ENCODE measurements around the gene TBC1D5. TPM values are rescaled to one million over a fixed set of nuclear protein-coding genes. Genes with fewer than 3 reads are reported as not detected.

The TBC1D5 gene
- total RNA-seq, 1 experiment from 2014 or later, result 26.1 TPM

DNA sequence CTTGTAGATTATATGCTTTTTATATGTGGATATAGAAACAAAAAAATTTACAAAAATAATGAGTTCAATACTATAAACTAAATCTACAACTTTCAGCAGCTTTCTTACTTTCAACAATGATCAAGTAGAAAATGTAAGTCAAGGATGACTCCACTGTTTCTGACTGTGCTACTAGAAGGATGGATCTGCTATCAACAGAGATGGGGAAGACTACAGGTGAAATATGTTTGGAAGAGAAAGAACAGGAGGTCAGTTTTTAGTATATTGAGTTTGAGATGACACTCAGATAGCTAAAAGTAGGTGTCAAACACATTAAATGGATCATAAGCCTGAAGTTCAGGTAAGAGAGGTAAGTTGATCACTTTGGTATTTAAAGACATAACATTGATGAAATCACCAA lies 107.5 kb downstream of the TBC1D5 start:
- no peak overlapping the region for H3K4me3 Mint-ChIP-seq
- DNase-seq (ENCODE audit: low spot score) (no peak), ATAC-seq (no peak)
- CTCF ChIA-PET, result no interaction called here
- POLR2A ChIA-PET, result no interaction called here
- H3K36me3 Mint-ChIP-seq, result no peaks in the 10 kb centered on the region
- no peak for TF ChIP-seq CTCF (IDR thresholded peaks at IDR 0.05)
- no peak overlapping the region for H3K27ac Mint-ChIP-seq
- H3K4me1 Mint-ChIP-seq, result peaks cover 9% of the 10 kb centered on the region; the same call in 1 of the 2 replicates
- H3K9me3 Mint-ChIP-seq, result peaks cover 10% of the 10 kb centered on the region
- no peaks in the 10 kb centered on the region for H3K27me3 Mint-ChIP-seq (ENCODE audit: low read depth)

GRCh38 chr3:17634201-17634600 lies 108.2 kb downstream of the TBC1D5 start:
- H3K36me3 Mint-ChIP-seq, result no peaks in the 10 kb centered on the region
- no peak overlapping the region for H3K4me3 Mint-ChIP-seq
- H3K4me1 Mint-ChIP-seq, result peaks cover 5% of the 10 kb centered on the region; the same call in 1 of the 2 replicates
- ATAC-seq (no peak), DNase-seq (ENCODE audit: low spot score) (no peak)
- ChIA-PET POLR2A (no interaction called here), CTCF (no interaction called here)
- no peaks in the 10 kb centered on the region for H3K27me3 Mint-ChIP-seq (ENCODE audit: low read depth)
- no peak overlapping the region for H3K27ac Mint-ChIP-seq
- H3K9me3 Mint-ChIP-seq, result peaks cover 10% of the 10 kb centered on the region
- TF ChIP-seq NR3C1 (CRISPR knock-in tag; conservative IDR thresholded peaks at IDR 0.05; ENCODE audit: low read depth) (no peak), ZNF281 (CRISPR knock-in tag; IDR thresholded peaks at IDR 0.05) (no peak), ZNF423 (CRISPR knock-in tag; IDR thresholded peaks at IDR 0.05) (no peak), IRF2 (CRISPR knock-in tag; IDR thresholded peaks at IDR 0.05; ENCODE audit: borderline replicate concordance, low read depth) (no peak), HMGA2 (CRISPR knock-in tag; IDR thresholded peaks at IDR 0.05) (no peak), ZNF317 (CRISPR knock-in tag; IDR thresholded peaks at IDR 0.05; ENCODE audit: borderline replicate concordance, low read depth) (no peak), ZNF396 (CRISPR knock-in tag; IDR thresholded peaks at IDR 0.05; ENCODE audit: borderline replicate concordance) (no peak), NFE2L1 (CRISPR knock-in tag; IDR thresholded peaks at IDR 0.05) (no peak), CREM (CRISPR knock-in tag; IDR thresholded peaks at IDR 0.05) (no peak), HMGXB4 (CRISPR knock-in tag; IDR thresholded peaks at IDR 0.05) (no peak), JAZF1 (CRISPR knock-in tag; IDR thresholded peaks at IDR 0.05) (no peak), ZMAT4 (CRISPR knock-in tag; IDR thresholded peaks at IDR 0.05) (no peak), NFATC4 (CRISPR knock-in tag; IDR thresholded peaks at IDR 0.05) (no peak)
- TF ChIP-seq, protein P1, sequence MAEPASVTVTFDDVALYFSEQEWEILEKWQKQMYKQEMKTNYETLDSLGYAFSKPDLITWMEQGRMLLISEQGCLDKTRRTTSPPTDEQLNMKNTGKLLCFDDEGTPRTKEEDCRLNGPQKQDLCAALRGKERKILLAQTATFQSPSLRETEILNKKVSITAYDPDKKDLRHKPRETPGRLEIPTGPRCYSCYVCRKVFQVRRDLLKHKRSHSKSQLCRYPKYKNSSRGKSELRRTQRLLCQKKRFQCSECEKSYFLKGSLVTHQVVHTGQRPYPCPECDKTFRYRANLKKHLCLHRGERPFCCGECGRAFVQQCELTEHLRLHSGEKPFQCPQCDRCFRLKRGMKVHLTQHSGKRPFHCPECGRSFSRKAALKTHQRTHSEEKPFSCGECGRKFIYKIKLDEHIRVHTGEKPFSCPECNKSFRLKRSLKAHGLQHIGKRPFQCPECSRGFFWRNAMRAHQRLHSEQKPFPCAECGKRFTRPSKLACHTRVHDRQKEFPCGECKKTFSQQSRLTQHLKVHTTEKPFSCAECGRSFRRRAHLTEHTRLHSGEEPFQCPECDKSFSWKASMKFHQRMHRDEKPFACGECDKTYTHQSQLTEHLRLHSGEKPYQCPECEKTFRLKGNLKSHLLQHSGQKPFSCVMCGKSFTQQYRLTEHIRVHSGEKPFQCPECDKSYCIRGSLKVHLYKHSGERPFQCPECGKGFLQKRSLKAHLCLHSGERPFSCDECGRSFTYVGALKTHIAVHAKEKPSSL (CRISPR knock-in tag; conservative IDR thresholded peaks at IDR 0.05), result no peak
- TF ChIP-seq, protein P2, sequence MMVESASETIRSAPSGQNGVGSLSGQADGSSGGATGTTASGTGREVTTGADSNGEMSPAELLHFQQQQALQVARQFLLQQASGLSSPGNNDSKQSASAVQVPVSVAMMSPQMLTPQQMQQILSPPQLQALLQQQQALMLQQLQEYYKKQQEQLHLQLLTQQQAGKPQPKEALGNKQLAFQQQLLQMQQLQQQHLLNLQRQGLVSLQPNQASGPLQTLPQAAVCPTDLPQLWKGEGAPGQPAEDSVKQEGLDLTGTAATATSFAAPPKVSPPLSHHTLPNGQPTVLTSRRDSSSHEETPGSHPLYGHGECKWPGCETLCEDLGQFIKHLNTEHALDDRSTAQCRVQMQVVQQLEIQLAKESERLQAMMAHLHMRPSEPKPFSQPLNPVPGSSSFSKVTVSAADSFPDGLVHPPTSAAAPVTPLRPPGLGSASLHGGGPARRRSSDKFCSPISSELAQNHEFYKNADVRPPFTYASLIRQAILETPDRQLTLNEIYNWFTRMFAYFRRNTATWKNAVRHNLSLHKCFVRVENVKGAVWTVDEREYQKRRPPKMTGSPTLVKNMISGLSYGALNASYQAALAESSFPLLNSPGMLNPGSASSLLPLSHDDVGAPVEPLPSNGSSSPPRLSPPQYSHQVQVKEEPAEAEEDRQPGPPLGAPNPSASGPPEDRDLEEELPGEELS (CRISPR knock-in tag; IDR thresholded peaks at IDR 0.05), result no peak
- TF ChIP-seq, protein P3, sequence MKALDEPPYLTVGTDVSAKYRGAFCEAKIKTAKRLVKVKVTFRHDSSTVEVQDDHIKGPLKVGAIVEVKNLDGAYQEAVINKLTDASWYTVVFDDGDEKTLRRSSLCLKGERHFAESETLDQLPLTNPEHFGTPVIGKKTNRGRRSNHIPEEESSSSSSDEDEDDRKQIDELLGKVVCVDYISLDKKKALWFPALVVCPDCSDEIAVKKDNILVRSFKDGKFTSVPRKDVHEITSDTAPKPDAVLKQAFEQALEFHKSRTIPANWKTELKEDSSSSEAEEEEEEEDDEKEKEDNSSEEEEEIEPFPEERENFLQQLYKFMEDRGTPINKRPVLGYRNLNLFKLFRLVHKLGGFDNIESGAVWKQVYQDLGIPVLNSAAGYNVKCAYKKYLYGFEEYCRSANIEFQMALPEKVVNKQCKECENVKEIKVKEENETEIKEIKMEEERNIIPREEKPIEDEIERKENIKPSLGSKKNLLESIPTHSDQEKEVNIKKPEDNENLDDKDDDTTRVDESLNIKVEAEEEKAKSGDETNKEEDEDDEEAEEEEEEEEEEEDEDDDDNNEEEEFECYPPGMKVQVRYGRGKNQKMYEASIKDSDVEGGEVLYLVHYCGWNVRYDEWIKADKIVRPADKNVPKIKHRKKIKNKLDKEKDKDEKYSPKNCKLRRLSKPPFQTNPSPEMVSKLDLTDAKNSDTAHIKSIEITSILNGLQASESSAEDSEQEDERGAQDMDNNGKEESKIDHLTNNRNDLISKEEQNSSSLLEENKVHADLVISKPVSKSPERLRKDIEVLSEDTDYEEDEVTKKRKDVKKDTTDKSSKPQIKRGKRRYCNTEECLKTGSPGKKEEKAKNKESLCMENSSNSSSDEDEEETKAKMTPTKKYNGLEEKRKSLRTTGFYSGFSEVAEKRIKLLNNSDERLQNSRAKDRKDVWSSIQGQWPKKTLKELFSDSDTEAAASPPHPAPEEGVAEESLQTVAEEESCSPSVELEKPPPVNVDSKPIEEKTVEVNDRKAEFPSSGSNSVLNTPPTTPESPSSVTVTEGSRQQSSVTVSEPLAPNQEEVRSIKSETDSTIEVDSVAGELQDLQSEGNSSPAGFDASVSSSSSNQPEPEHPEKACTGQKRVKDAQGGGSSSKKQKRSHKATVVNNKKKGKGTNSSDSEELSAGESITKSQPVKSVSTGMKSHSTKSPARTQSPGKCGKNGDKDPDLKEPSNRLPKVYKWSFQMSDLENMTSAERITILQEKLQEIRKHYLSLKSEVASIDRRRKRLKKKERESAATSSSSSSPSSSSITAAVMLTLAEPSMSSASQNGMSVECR (CRISPR knock-in tag; IDR thresholded peaks at IDR 0.05; ENCODE audit: borderline replicate concordance), result no peak

Measured in WTC11 (cell line).